PC-9 (cell line): Measurements from ENCODE around the gene PTGES3L.

Source experiments
- EZH2 ChIP-seq: fragments of 200-600 bp; sonication (generic); IDR thresholded peaks from 2 replicates; pipeline ENCODE4 v1.8.0; 2017; ENCODE audit warnings: antibody characterized with exemption, low read depth
- TF ChIP-seq, protein P1 (sequence below): fragments of 200-600 bp; sonication (generic); conservative IDR thresholded peaks from 2 replicates; pipeline ENCODE4 v1.6.1; 2017; ENCODE audit warnings: mixed run types, antibody characterized with exemption, mild to moderate bottlenecking, moderate library complexity

DNA sequence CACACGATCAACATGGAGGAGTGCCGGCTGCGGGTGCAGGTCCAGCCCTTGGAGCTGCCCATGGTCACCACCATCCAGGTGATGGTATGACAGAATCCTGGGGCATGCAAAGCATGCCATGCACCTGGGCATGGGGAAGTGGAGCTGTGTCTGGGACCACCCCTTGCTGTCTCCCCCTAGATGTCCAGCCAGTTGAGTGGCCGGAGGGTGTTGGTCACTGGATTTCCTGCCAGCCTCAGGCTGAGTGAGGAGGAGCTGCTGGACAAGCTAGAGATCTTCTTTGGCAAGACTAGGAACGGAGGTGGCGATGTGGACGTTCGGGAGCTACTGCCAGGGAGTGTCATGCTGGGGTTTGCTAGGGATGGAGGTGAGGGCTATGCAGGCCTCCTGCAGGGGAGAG, 33.4 kb upstream of the PTGES3L start:
- TF ChIP-seq, protein P1, sequence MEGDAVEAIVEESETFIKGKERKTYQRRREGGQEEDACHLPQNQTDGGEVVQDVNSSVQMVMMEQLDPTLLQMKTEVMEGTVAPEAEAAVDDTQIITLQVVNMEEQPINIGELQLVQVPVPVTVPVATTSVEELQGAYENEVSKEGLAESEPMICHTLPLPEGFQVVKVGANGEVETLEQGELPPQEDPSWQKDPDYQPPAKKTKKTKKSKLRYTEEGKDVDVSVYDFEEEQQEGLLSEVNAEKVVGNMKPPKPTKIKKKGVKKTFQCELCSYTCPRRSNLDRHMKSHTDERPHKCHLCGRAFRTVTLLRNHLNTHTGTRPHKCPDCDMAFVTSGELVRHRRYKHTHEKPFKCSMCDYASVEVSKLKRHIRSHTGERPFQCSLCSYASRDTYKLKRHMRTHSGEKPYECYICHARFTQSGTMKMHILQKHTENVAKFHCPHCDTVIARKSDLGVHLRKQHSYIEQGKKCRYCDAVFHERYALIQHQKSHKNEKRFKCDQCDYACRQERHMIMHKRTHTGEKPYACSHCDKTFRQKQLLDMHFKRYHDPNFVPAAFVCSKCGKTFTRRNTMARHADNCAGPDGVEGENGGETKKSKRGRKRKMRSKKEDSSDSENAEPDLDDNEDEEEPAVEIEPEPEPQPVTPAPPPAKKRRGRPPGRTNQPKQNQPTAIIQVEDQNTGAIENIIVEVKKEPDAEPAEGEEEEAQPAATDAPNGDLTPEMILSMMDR = no peak
- no peak for TF ChIP-seq EZH2
